ENCODE measurements around the gene ANKS3.
A peak's percentile ranks its signal among the peaks of the same experiment; 100 is the strongest.

Gene ANKS3

GRCh38 chr16:4664538-4665418 lies 69.3 kb downstream of the ANKS3 start:
- peak; percentile 63 for DNase-seq

- no peak for DNase-seq
Observed at GRCh38 chr16:4663777-4664465, 70.2 kb downstream of the ANKS3 start.

- no peak for DNase-seq
Observed at GRCh38 chr16:4663465-4663776, 70.7 kb downstream of the ANKS3 start.

GRCh38 chr16:4661661-4662060 lies 72.4 kb downstream of the ANKS3 start:
- no peak for DNase-seq

- DNase-seq, result peak; percentile 74
Observed at GRCh38 chr16:4660454-4661007, 73.5 kb downstream of the ANKS3 start.

- DNase-seq, result no peak
Observed at GRCh38 chr16:4659363-4660353, 74.4 kb downstream of the ANKS3 start.

- no peak for DNase-seq
Observed at GRCh38 chr16:4656695-4657686, 77.1 kb downstream of the ANKS3 start.

- DNase-seq, result no peak
Observed at GRCh38 chr16:4656221-4656620, 77.8 kb downstream of the ANKS3 start.

GRCh38 chr16:4655801-4656200 lies 78.3 kb downstream of the ANKS3 start:
- DNase-seq, result no peak

GRCh38 chr16:4654964-4655590 lies 79.0 kb downstream of the ANKS3 start:
- no peak for DNase-seq

GRCh38 chr16:4654011-4654963 lies 79.8 kb downstream of the ANKS3 start:
- no peak for DNase-seq

- no peak for DNase-seq
Observed at GRCh38 chr16:4652561-4652960, 81.5 kb downstream of the ANKS3 start.

GRCh38 chr16:4651827-4652226 lies 82.2 kb downstream of the ANKS3 start:
- no peak for DNase-seq

GRCh38 chr16:4650443-4651074 lies 83.5 kb downstream of the ANKS3 start:
- DNase-seq, result peak; percentile 80

- DNase-seq, result no peak
Observed at GRCh38 chr16:4649744-4650442, 84.2 kb downstream of the ANKS3 start.

GRCh38 chr16:4648917-4649316 lies 85.2 kb downstream of the ANKS3 start:
- DNase-seq, result no peak

- no peak for DNase-seq
Observed at GRCh38 chr16:4647644-4647980, 86.5 kb downstream of the ANKS3 start.

GRCh38 chr16:4646773-4647643 lies 87.1 kb downstream of the ANKS3 start:
- DNase-seq, result no peak
